ENCODE results near the gene GPR39. TPM values are rescaled to one million over a fixed set of nuclear protein-coding genes. Genes with fewer than 3 reads are reported as not detected.
A peak's percentile ranks its signal among the peaks of the same experiment; 100 is the strongest.

The GPR39 gene
- total RNA-seq, 1 experiment from 2014 or later: 5.6 TPM

DNA sequence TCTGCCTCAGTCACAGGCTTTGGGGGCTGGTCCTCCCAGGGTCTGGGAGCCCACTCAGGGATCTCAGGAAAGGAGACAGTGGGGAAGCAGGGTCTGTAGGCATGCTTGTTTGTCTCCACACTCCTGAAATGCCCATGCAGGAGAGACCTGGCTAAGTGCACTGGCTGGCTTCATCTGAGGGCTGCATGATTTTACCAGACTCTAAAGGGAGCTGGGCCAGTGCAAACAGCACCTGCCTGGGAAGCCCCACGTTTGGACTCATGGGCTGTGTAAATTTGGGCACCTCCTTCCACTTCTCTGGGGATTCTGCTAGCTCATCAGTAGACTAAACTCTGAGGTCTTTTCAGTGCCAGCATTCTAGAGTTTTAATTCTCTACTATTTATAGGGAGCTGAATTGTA is 219.7 kb downstream of the GPR39 start:
- DNase-seq (ENCODE audit: low read depth): no peak

DNA sequence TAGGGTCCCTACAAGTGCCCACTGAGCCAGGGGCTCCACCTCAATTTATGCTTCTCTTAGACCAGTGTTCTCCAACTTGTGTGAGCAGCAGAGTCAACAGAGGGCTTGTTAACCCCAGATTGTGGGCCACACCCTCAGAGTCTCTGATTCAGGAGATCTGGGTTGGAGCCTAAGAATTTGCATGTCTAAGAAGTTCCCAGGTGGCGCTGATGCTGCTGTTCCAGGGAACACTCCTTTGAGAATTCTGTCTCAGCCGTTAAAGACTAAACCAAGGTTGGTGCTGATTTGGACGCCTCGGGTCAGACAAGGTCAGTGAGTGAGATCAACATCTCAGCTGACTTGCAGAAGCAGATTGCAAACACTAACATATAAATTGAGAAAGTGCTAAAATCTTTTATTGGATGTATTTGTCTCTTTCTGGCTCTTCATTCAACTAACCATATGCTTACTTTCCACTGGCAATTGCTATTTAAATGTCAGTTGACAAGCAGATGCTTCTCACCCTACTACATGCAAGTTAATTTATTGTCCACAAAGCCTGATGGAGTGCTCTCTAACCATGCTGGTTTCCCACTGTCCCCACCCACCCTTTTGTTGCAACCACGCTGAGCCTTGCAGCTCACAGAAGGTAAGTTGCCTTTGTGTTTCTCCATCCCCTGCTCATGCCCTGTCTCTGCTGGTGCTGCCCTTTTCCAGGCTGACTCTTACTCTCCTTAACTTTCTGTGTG is 221.9 kb downstream of the GPR39 start:
- DNase-seq (ENCODE audit: low read depth): no peak

GRCh38 chr2:132640116-132640515 is 223.5 kb downstream of the GPR39 start:
- no peak for DNase-seq (ENCODE audit: low read depth)

DNA sequence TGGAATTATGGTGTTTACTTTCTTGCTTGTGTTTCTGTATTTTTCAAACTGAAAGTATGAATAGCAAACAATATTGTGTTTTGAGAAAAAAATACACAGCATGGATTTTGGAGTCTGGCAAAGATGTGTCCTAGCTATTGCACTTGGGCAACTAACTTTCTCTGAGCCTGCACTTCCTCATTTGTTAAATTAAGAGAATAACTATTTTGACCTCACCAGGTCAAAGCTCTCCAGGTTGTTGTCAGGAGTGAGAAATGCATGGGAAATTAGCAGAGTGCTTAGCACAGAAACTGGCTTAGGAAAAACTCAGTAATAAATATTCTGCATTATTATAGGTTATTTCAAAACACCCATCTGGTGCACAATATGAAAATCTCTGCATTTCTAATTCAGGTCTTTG is 225.2 kb downstream of the GPR39 start:
- DNase-seq (ENCODE audit: low read depth): no peak

DNA sequence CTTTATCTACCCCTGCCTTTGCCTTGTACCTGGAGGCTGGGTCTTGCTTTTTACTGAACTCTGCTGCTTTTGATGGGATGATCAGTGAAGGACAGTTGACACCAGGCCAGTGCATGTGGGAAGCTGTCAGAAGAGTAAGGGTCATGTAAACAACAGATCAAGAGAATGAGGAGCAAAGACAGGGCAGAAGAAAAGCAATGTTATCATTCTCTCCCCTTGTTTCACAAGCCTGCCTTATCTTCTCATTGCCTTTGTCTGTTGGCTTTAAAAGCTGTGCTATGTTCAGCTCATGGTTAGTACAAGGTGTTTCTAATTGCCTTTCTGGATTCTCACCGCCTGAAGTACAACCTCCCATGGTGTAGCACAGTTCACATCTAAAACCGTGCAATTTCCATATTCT is 225.8 kb downstream of the GPR39 start:
- no peak for DNase-seq (ENCODE audit: low read depth)

DNA sequence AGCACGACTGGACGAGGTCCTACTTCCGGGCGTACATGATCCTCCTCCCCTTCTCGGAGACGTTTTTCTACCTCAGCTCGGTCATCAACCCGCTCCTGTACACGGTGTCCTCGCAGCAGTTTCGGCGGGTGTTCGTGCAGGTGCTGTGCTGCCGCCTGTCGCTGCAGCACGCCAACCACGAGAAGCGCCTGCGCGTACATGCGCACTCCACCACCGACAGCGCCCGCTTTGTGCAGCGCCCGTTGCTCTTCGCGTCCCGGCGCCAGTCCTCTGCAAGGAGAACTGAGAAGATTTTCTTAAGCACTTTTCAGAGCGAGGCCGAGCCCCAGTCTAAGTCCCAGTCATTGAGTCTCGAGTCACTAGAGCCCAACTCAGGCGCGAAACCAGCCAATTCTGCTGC is 228.6 kb downstream of the GPR39 start:
- DNase-seq (ENCODE audit: low read depth): no peak

GRCh38 chr2:132645722-132646539 is 229.3 kb downstream of the GPR39 start:
- no peak for DNase-seq (ENCODE audit: low read depth)

GRCh38 chr2:132646540-132647108 is 230.0 kb downstream of the GPR39 start:
- DNase-seq (ENCODE audit: low read depth): no peak

GRCh38 chr2:132651115-132652045 is 234.8 kb downstream of the GPR39 start:
- peak; percentile 46 for DNase-seq (ENCODE audit: low read depth)

DNA sequence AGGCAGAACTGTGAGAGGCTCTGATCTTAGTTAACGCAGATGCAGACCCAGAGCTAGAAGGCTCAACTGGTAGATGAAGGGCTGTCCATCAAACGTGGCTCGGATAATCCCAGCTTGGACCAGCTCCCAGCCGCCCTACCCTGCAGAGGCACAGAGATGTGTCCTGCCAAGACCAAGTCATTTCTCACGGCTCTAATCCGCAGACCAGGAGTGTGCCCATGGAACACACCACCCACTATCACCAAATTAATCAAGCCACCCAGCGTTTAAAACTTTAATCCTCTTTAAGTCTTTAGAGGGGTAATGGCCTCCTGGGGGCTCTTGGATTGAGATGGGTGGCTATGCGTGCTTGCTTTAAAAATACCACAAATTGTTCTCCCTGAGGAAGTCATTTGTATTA is 235.9 kb downstream of the GPR39 start:
- no peak for DNase-seq (ENCODE audit: low read depth)

- DNase-seq (ENCODE audit: low read depth): no peak
Observed at GRCh38 chr2:132654335-132654734, 237.7 kb downstream of the GPR39 start.

DNA sequence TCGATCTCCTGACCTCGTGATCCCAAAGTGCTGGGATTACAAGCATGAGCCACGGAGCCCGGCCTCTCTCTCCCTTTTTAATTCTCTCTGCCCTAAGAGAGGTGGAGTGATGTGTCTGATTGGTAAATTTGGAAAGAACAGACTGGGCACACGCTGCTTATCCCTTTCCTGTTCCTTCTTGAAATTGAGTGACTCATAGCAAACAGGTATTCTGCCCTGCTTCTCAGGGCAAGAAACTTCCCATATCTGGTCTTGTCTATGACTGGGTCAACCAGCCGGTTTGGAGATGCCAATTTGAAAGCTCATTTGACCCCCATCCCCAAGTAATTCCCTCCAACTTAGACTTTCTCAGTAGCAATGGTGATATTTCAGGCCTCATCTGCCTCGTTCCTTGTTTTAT is 238.4 kb downstream of the GPR39 start:
- DNase-seq (ENCODE audit: low read depth): no peak

DNA sequence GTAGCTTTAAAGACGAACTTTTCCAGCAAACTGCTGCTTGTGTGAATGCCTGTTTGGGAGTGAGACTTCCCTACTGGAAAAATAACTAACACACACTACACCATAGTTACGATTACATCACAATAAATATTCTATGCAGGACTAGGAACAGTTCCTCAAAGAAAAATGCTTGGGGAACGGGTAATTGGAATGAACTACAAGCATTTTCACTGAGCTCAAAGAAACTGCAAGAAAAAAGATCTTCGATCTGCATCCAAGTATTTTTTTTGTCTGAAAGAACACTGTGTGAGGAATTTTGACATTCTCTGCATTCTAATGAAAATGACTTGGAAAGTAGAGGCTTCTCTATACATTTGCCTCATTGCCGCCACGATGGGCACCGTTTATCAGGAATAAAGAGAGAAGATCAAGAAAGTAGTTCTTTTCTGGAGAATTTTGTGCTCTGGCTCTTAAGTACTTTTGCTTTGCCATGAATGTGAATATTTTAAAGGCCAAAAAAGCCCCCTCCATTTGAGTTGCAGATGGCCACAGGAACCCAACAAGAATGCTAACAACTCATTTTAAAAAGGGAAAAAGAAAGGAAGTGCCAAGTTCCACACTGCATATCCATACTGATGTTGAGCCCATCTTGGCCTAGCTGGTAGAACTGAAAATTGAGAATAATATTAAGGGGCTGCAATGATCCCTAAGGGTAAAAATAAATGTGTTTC is 239.8 kb downstream of the GPR39 start:
- no peak for DNase-seq (ENCODE audit: low read depth)

DNA sequence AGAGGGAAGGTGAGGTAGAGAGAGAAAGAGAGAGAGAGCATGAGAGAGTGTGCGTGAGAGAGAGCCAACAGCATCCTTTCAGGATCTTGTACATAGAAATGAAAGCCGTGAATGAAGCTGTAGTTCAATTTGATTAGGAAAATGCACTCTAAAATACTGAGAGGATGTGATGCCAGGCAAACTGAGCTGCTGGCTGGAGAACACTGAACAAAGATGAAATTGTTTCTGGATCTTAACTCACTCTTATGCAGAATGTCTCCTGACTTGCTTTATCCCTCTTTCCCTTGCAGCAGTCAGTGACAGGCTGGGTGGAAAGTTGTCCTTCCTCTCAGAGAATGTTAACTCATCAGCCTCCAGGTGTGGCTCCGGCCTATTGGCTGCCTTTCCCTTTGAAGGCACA is 242.7 kb downstream of the GPR39 start:
- no peak for DNase-seq (ENCODE audit: low read depth)

GRCh38 chr2:132662732-132663131 is 246.1 kb downstream of the GPR39 start:
- no peak for DNase-seq (ENCODE audit: low read depth)

GRCh38 chr2:132664096-132664495 is 247.5 kb downstream of the GPR39 start:
- DNase-seq (ENCODE audit: low read depth): no peak

DNA sequence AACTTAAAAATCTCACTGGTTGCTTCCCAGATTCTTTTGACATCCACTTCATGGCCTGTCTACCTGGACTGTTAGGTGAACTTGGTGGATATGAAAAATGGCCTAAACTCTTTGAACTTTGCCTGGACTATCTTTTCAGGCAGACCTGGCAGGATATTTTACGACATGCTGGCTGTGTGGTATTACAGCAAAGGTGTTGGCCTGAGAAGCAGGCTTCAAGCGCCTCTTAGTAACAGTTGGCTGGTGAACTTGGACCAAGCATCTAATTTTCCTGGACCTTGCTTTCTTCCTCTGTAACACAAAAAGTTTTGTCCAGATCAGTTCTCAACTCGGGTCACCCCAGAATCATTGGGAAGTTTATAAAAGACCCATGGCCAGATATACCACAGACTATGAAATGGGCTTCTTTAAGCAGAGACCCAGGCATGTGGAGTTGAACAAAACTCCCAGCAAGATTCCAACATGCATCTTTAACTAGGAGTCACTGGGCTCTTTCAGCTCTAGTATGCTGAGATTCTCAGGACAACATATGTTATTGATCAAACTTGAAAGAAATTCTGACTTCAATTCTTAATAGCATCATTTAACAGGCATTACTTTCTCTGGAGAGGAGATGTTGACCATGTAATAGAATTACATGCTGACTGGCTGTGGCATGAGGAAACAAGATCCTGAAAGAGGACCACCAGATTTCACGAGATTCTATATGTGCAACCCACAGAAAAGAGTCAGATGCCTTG is 249.0 kb downstream of the GPR39 start:
- DNase-seq (ENCODE audit: low read depth): no peak

DNA sequence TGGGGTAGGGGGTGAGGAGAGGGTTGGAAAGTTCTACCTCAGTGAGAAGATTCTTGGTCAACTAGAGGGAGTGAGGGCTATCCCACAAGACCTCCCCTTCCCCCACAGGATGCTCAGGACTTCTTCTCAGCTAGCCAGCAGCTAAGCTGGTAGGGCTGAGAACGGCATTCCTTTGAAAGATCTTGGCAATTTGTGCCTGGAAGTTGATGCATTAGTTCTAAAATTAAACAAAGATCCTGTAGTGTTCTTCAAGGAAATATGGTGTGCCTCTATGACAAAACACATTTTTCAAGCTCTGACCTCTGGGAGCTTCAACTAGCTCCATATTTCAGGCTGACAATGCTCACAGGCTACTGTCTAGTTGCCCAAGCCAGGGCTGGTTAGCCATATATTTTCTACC is 251.1 kb downstream of the GPR39 start:
- DNase-seq (ENCODE audit: low read depth): no peak

- no peak for DNase-seq (ENCODE audit: low read depth)
Observed at GRCh38 chr2:132668189-132668823, 251.7 kb downstream of the GPR39 start.

Measured in HT1080 (cell line).